Loucy (cell line): Measurements from ENCODE around the gene NXNL1.
"Not testable (repeated sequence)": the region's sequence is repeated elsewhere in the genome, so short reads cannot be mapped to it uniquely, and the experiment has no call there.

Experiments used
- H2AFZ ChIP-seq: fragments of 200-600 bp; sonication (generic); 2 replicates; pipeline ENCODE4 v1.6.0; 2016; ENCODE audit warnings: antibody characterized with exemption, mild to moderate bottlenecking, low read length, moderate library complexity
- H3F3A ChIP-seq: fragments of 200-600 bp; 2 replicates; pipeline ENCODE4 v1.6.0; 2016; ENCODE audit warnings: antibody characterized with exemption, low read depth, mild to moderate bottlenecking
- H3K27me3 ChIP-seq: fragments of 200-600 bp; sonication (generic); 2 replicates; pipeline ENCODE4 v1.6.1; 2014; ENCODE audit warnings: low read length, mild to moderate bottlenecking; ENCODE audit not compliant: insufficient read depth, poor library complexity, severe bottlenecking
- H3K36me3 ChIP-seq: fragments of 200-600 bp; sonication (generic); 2 replicates; pipeline ENCODE4 v1.6.1; 2016; ENCODE audit warnings: low read length; ENCODE audit not compliant: insufficient read depth
- H3K4me1 ChIP-seq: fragments of 200-600 bp; sonication (generic); 2 replicates; pipeline ENCODE4 v1.5.1; 2014; ENCODE audit warnings: low read length, mild to moderate bottlenecking; ENCODE audit not compliant: insufficient read depth, poor library complexity, severe bottlenecking
- H3K4me2 ChIP-seq: fragments of 200-600 bp; sonication (generic); 2 replicates; pipeline ENCODE4 v1.6.0; 2014; ENCODE audit warnings: antibody characterized with exemption, low read length, low read depth, mild to moderate bottlenecking; ENCODE audit not compliant: poor library complexity, severe bottlenecking
- H3K4me3 ChIP-seq: fragments of 200-600 bp; sonication (generic); 2 replicates; pipeline ENCODE4 v1.5.1; 2014; ENCODE audit warnings: low read length, mild to moderate bottlenecking, mixed read lengths; ENCODE audit not compliant: poor library complexity, severe bottlenecking
- H3K79me2 ChIP-seq: fragments of 200-600 bp; sonication (generic); 2 replicates; pipeline ENCODE4 v1.6.1; 2014; ENCODE audit warnings: low read length; ENCODE audit not compliant: insufficient read depth
- H3K9ac ChIP-seq: fragments of 200-600 bp; sonication (generic); 2 replicates; pipeline ENCODE4 v1.6.0; 2014; ENCODE audit warnings: mild to moderate bottlenecking, low read depth, low read length, moderate library complexity; ENCODE audit not compliant: poor library complexity, severe bottlenecking
- H3K9me2 ChIP-seq: fragments of 200-600 bp; sonication (generic); replicated peaks from 2 replicates; pipeline ENCODE4 v1.6.1; 2016; ENCODE audit warnings: low read depth, low read length, mixed read lengths
- H3K9me3 ChIP-seq: fragments of 200-600 bp; sonication (generic); 2 replicates; pipeline ENCODE4 v1.6.1; 2014; ENCODE audit warnings: mild to moderate bottlenecking, antibody characterized with exemption, low read length, low read depth; ENCODE audit not compliant: insufficient read depth
- H4K20me1 ChIP-seq: fragments of 200-600 bp; sonication (generic); 2 replicates; pipeline ENCODE4 v1.6.0; 2014; ENCODE audit warnings: antibody characterized with exemption, low read length, mild to moderate bottlenecking; ENCODE audit not compliant: insufficient read depth, poor library complexity, severe bottlenecking
- CTCF ChIP-seq: fragments of 200-600 bp; sonication (generic); conservative IDR thresholded peaks from 2 replicates; pipeline ENCODE4 v1.5.1; 2014; ENCODE audit warnings: mild to moderate bottlenecking, antibody characterized with exemption, low read length
- EZH2phosphoT487 ChIP-seq: fragments of 200-600 bp; IDR thresholded peaks from 2 replicates; pipeline ENCODE4 v1.6.1; 2018; ENCODE audit warnings: antibody characterized with exemption, mild to moderate bottlenecking, moderate library complexity, borderline replicate concordance

Gene NXNL1

GRCh38 chr19:17500447-17501198 is 39.9 kb upstream of the NXNL1 start:
- Histone ChIP-seq H3K4me3 (no peak overlapping the region), H3K79me2 (no peaks in the 10 kb centered on the region), H3F3A (no peaks in the 10 kb centered on the region), H3K9me2 (no peaks in the 10 kb centered on the region), H3K4me1 (peaks cover 17% of the 10 kb centered on the region), H3K36me3 (no peaks in the 10 kb centered on the region), H4K20me1 (no peaks in the 10 kb centered on the region), H3K9ac (peak overlapping the region; percentile 59), H3K4me2 (peak overlapping the region; percentile 59), H3K9me3 (no peaks in the 10 kb centered on the region), H3K27me3 (no peaks in the 10 kb centered on the region), H2AFZ (no peak overlapping the region)
- no peak for TF ChIP-seq CTCF
- TF ChIP-seq EZH2phosphoT487 = no peak

- no peaks in the 10 kb centered on the region for H3K9me2 ChIP-seq
- H3K4me1 ChIP-seq = peaks cover 17% of the 10 kb centered on the region
- H3K9me3 ChIP-seq = no peaks in the 10 kb centered on the region
- H3K9ac ChIP-seq = peak overlapping the region; percentile 59
- H2AFZ ChIP-seq = no peak overlapping the region
- H4K20me1 ChIP-seq = no peaks in the 10 kb centered on the region
- TF ChIP-seq CTCF = no peak
- no peak for TF ChIP-seq EZH2phosphoT487
- no peaks in the 10 kb centered on the region for H3K79me2 ChIP-seq
- H3K4me3 ChIP-seq = no peak overlapping the region
- H3K4me2 ChIP-seq = peak overlapping the region; percentile 59
- H3K36me3 ChIP-seq = no peaks in the 10 kb centered on the region
- no peaks in the 10 kb centered on the region for H3K27me3 ChIP-seq
- H3F3A ChIP-seq = no peaks in the 10 kb centered on the region
Measured at GRCh38 chr19:17499648-17500446, 39.1 kb upstream of the NXNL1 start.

- H3K27me3 ChIP-seq, H3F3A ChIP-seq, H3K36me3 ChIP-seq, H3K79me2 ChIP-seq, H3K9ac ChIP-seq, H4K20me1 ChIP-seq, H2AFZ ChIP-seq, H3K9me2 ChIP-seq, H3K9me3 ChIP-seq, H3K4me2 ChIP-seq, H3K4me3 ChIP-seq: not testable (repeated sequence)
- H3K4me1 ChIP-seq = peaks cover 17% of the 10 kb centered on the region
Measured at GRCh38 chr19:17499025-17499424, 38.3 kb upstream of the NXNL1 start.
